Progenitor cell of endocrine pancreas (in vitro differentiated cells): ENCODE results near the gene EFNB2. TPM values are rescaled to one million over a fixed set of nuclear protein-coding genes. Genes with fewer than 3 reads are reported as not detected.

Experiments
- DNase-seq: peaks from one replicate; pipeline ENCODE4 v3.0.0; 2021; ENCODE audit warnings: low spot score; ENCODE audit not compliant: unreplicated experiment
- H3K27ac Mint-ChIP-seq: 2 replicates; pipeline ENCODE4 v1.8.0; 2021; ENCODE audit warnings: mild to moderate bottlenecking, moderate library complexity, mixed read lengths
- H3K27me3 Mint-ChIP-seq: 2 replicates; pipeline ENCODE4 v1.8.0; 2021; ENCODE audit warnings: mixed read lengths
- H3K36me3 Mint-ChIP-seq: 2 replicates; pipeline ENCODE4 v1.8.0; 2022; ENCODE audit warnings: mixed read lengths; ENCODE audit not compliant: insufficient read depth
- H3K4me1 Mint-ChIP-seq: 2 replicates; pipeline ENCODE4 v1.8.0; 2021; ENCODE audit warnings: low read depth, mixed read lengths
- H3K4me3 Mint-ChIP-seq: 2 replicates; pipeline ENCODE4 v1.8.0; 2021; ENCODE audit warnings: low read depth, mild to moderate bottlenecking, moderate library complexity, mixed read lengths
- H3K9me3 Mint-ChIP-seq: 2 replicates; pipeline ENCODE4 v1.8.0; 2021; ENCODE audit warnings: low read depth, mixed read lengths
- total RNA-seq: library from RNA; stranded (reverse); gene quantifications from 2 replicates; pipeline ENCODE4 v1.2.1, GENCODE V29; 2021
- TF ChIP-seq, protein P1 (sequence below): fragments of 200-600 bp; sonication (generic); IDR thresholded peaks from one replicate; pipeline ENCODE4 v1.5.0; 2021; ENCODE audit warnings: antibody characterized with exemption, mild to moderate bottlenecking; ENCODE audit not compliant: unreplicated experiment

EFNB2 gene
- total RNA-seq, 1 donor from 2014 or later, result 44.2 TPM

DNA sequence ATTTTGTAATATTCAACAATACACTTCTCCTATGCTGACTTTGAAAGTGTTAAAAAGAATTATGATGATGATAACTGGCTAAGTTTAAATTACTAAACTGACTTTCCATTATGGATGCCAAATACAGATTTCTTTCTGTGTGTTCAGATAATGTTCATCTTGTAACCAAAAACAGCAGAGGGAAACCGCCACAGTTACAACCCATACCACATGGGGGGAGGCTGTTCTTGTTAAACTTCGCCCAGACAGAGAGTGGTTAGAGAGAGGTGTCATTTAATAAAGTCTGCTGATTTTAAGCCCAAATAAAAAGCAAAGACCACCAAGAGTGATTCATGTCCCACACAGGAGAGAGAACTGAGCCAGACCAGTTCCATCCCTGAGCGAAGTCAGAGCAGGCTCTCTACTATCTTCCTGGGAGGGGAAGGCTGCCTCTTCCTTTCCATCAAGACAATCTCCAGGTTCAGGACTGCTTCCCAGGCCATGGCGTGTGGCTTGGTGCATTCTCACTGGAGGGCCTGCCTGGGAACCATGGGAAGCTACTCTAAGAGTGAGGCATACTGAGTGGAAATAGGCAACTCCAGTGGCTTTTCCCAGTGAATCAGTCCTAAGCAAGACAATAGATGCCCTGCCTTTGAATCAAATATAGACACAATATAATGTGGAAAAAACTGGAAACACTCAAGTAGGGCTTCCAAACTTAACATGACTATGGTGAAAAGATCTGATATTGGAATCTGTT, 18.2 kb downstream of the EFNB2 start:
- H3K9me3 Mint-ChIP-seq, result no peaks in the 10 kb centered on the region
- H3K27ac Mint-ChIP-seq, result no peak overlapping the region

GRCh38 chr13:106515635-106516254, 19.7 kb downstream of the EFNB2 start:
- Mint-ChIP-seq H3K36me3 (peaks cover 16% of the 10 kb centered on the region), H3K9me3 (no peaks in the 10 kb centered on the region)
- DNase-seq, result no peak

More for the DNA sequence above, 18.2 kb downstream of the EFNB2 start:
- DNase-seq, result no peak
- Mint-ChIP-seq H3K27me3 (no peaks in the 10 kb centered on the region), H3K36me3 (peaks cover 7% of the 10 kb centered on the region), H3K4me1 (peaks cover 59% of the 10 kb centered on the region), H3K4me3 (no peak overlapping the region)
- TF ChIP-seq, protein P1, sequence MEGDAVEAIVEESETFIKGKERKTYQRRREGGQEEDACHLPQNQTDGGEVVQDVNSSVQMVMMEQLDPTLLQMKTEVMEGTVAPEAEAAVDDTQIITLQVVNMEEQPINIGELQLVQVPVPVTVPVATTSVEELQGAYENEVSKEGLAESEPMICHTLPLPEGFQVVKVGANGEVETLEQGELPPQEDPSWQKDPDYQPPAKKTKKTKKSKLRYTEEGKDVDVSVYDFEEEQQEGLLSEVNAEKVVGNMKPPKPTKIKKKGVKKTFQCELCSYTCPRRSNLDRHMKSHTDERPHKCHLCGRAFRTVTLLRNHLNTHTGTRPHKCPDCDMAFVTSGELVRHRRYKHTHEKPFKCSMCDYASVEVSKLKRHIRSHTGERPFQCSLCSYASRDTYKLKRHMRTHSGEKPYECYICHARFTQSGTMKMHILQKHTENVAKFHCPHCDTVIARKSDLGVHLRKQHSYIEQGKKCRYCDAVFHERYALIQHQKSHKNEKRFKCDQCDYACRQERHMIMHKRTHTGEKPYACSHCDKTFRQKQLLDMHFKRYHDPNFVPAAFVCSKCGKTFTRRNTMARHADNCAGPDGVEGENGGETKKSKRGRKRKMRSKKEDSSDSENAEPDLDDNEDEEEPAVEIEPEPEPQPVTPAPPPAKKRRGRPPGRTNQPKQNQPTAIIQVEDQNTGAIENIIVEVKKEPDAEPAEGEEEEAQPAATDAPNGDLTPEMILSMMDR, result no peak

GRCh38 chr13:106514928-106515634, 20.4 kb downstream of the EFNB2 start:
- no peak overlapping the region for H3K27ac Mint-ChIP-seq
- no peaks in the 10 kb centered on the region for H3K9me3 Mint-ChIP-seq
- TF ChIP-seq, protein P1, result no peak
- H3K36me3 Mint-ChIP-seq, result peaks cover 19% of the 10 kb centered on the region
- no peak for DNase-seq
- H3K4me3 Mint-ChIP-seq, result no peak overlapping the region
- H3K4me1 Mint-ChIP-seq, result peaks cover 38% of the 10 kb centered on the region
- no peaks in the 10 kb centered on the region for H3K27me3 Mint-ChIP-seq

More at GRCh38 chr13:106515635-106516254, 19.7 kb downstream of the EFNB2 start:
- TF ChIP-seq, protein P1, result no peak
- Mint-ChIP-seq H3K27me3 (no peaks in the 10 kb centered on the region), H3K4me1 (peaks cover 44% of the 10 kb centered on the region), H3K4me3 (no peak overlapping the region), H3K27ac (peak overlapping the region; percentile 21)

- peaks cover 18% of the 10 kb centered on the region for H3K36me3 Mint-ChIP-seq
- H3K4me3 Mint-ChIP-seq, result no peak overlapping the region
- no peaks in the 10 kb centered on the region for H3K9me3 Mint-ChIP-seq
- H3K27me3 Mint-ChIP-seq, result no peaks in the 10 kb centered on the region
- TF ChIP-seq, protein P1, result no peak
- peaks cover 30% of the 10 kb centered on the region for H3K4me1 Mint-ChIP-seq
- DNase-seq, result no peak
- no peak overlapping the region for H3K27ac Mint-ChIP-seq
Observed at GRCh38 chr13:106513025-106513983, 22.2 kb downstream of the EFNB2 start.
